ENCODE results near the gene MAST2.

MAST2 gene

GRCh38 chr1:46026531-46026930 lies 223.1 kb downstream of the MAST2 start:
- H3K4me3 ChIP-seq (ENCODE audit: low read depth in 1 of 2, low read length in 2 of 2), result no peak overlapping the region
- no peak overlapping the region for H3K9ac ChIP-seq (ENCODE audit: low read depth in 1 of 2, low read length in 2 of 2)
- no peaks in the 10 kb centered on the region for H3K4me1 ChIP-seq (ENCODE audit: control insufficient read depth in 1 of 2, insufficient read depth in 2 of 2, low read length in 2 of 2)
- no peaks in the 10 kb centered on the region for H3K27me3 ChIP-seq (ENCODE audit: control insufficient read depth in 1 of 2, insufficient read depth in 2 of 2, low read length in 2 of 2)
- H3K27ac ChIP-seq (ENCODE audit: low read depth, low read length), result no peak overlapping the region
- H3K36me3 ChIP-seq (ENCODE audit: control insufficient read depth in 1 of 2, insufficient read depth in 2 of 2, low read length in 2 of 2), result peaks cover 21 to 81% of the 10 kb centered on the region in 2 donors
- H3K9me3 ChIP-seq (ENCODE audit: control insufficient read depth in 1 of 2, low read length in 2 of 2), result no peaks in the 10 kb centered on the region

GRCh38 chr1:46027788-46028573 lies 224.6 kb downstream of the MAST2 start:
- Histone ChIP-seq H3K27me3 (ENCODE audit: control insufficient read depth in 1 of 2, insufficient read depth in 2 of 2, low read length in 2 of 2) (no peaks in the 10 kb centered on the region), H3K27ac (ENCODE audit: low read depth, low read length) (no peak overlapping the region), H3K9me3 (ENCODE audit: control insufficient read depth in 1 of 2, low read length in 2 of 2) (no peaks in the 10 kb centered on the region), H3K4me3 (ENCODE audit: low read depth in 1 of 2, low read length in 2 of 2) (no peak overlapping the region), H3K36me3 (ENCODE audit: control insufficient read depth in 1 of 2, insufficient read depth in 2 of 2, low read length in 2 of 2) (peaks cover 17 to 81% of the 10 kb centered on the region in 2 donors), H3K4me1 (ENCODE audit: control insufficient read depth in 1 of 2, insufficient read depth in 2 of 2, low read length in 2 of 2) (no peaks in the 10 kb centered on the region), H3K9ac (ENCODE audit: low read depth in 1 of 2, low read length in 2 of 2) (no peak overlapping the region)

GRCh38 chr1:46030074-46030870 lies 226.9 kb downstream of the MAST2 start:
- H3K27ac ChIP-seq (ENCODE audit: low read depth, low read length), result no peak overlapping the region
- no peaks in the 10 kb centered on the region for H3K27me3 ChIP-seq (ENCODE audit: control insufficient read depth in 1 of 2, insufficient read depth in 2 of 2, low read length in 2 of 2)
- H3K36me3 ChIP-seq (ENCODE audit: control insufficient read depth in 1 of 2, insufficient read depth in 2 of 2, low read length in 2 of 2), result peaks cover 12 to 83% of the 10 kb centered on the region in 2 donors
- no peaks in the 10 kb centered on the region for H3K9me3 ChIP-seq (ENCODE audit: control insufficient read depth in 1 of 2, low read length in 2 of 2)
- no peak overlapping the region for H3K4me3 ChIP-seq (ENCODE audit: low read depth in 1 of 2, low read length in 2 of 2)
- no peaks in the 10 kb centered on the region for H3K4me1 ChIP-seq (ENCODE audit: control insufficient read depth in 1 of 2, insufficient read depth in 2 of 2, low read length in 2 of 2)
- H3K9ac ChIP-seq (ENCODE audit: low read depth in 1 of 2, low read length in 2 of 2), result no peak overlapping the region

- H3K9me3 ChIP-seq (ENCODE audit: control insufficient read depth in 1 of 2, low read length in 2 of 2), result no peaks in the 10 kb centered on the region
- H3K9ac ChIP-seq (ENCODE audit: low read depth in 1 of 2, low read length in 2 of 2), result no peak overlapping the region
- no peak overlapping the region for H3K27ac ChIP-seq (ENCODE audit: low read depth, low read length)
- H3K4me1 ChIP-seq (ENCODE audit: control insufficient read depth in 1 of 2, insufficient read depth in 2 of 2, low read length in 2 of 2), result no peaks in the 10 kb centered on the region
- H3K4me3 ChIP-seq (ENCODE audit: low read depth in 1 of 2, low read length in 2 of 2), result no peak overlapping the region
- no peaks in the 10 kb centered on the region for H3K27me3 ChIP-seq (ENCODE audit: control insufficient read depth in 1 of 2, insufficient read depth in 2 of 2, low read length in 2 of 2)
- peaks cover 12 to 78% of the 10 kb centered on the region in 2 donors for H3K36me3 ChIP-seq (ENCODE audit: control insufficient read depth in 1 of 2, insufficient read depth in 2 of 2, low read length in 2 of 2)
These were observed 227.7 kb downstream of the MAST2 start for GRCh38 chr1:46030876-46031660.

- Histone ChIP-seq H3K36me3 (ENCODE audit: control insufficient read depth in 1 of 2, insufficient read depth in 2 of 2, low read length in 2 of 2) (peaks cover 5 to 52% of the 10 kb centered on the region in 2 donors), H3K4me3 (ENCODE audit: low read depth in 1 of 2, low read length in 2 of 2) (no peak overlapping the region), H3K9me3 (ENCODE audit: control insufficient read depth in 1 of 2, low read length in 2 of 2) (no peaks in the 10 kb centered on the region)
These were observed 231.4 kb downstream of the MAST2 start for GRCh38 chr1:46034601-46035516.

GRCh38 chr1:46036894-46037839 lies 233.8 kb downstream of the MAST2 start:
- no peak overlapping the region for H3K4me3 ChIP-seq (ENCODE audit: low read depth in 1 of 2, low read length in 2 of 2)
- no peaks in the 10 kb centered on the region for H3K27me3 ChIP-seq (ENCODE audit: control insufficient read depth in 1 of 2, insufficient read depth in 2 of 2, low read length in 2 of 2)
- H3K9ac ChIP-seq (ENCODE audit: low read depth in 1 of 2, low read length in 2 of 2), result peak overlapping the region in 1 of 2 donors; percentile 5
- H3K4me1 ChIP-seq (ENCODE audit: control insufficient read depth in 1 of 2, insufficient read depth in 2 of 2, low read length in 2 of 2), result peaks cover 5 to 6% of the 10 kb centered on the region in 2 donors
- H3K36me3 ChIP-seq (ENCODE audit: control insufficient read depth in 1 of 2, insufficient read depth in 2 of 2, low read length in 2 of 2), result peaks cover 4 to 30% of the 10 kb centered on the region in 2 donors
- H3K9me3 ChIP-seq (ENCODE audit: control insufficient read depth in 1 of 2, low read length in 2 of 2), result no peaks in the 10 kb centered on the region
- no peak overlapping the region for H3K27ac ChIP-seq (ENCODE audit: low read depth, low read length)

More at GRCh38 chr1:46034601-46035516, 231.4 kb downstream of the MAST2 start:
- H3K4me1 ChIP-seq (ENCODE audit: control insufficient read depth in 1 of 2, insufficient read depth in 2 of 2, low read length in 2 of 2), result peaks cover 5 to 6% of the 10 kb centered on the region in 2 donors
- H3K27ac ChIP-seq (ENCODE audit: low read depth, low read length), result no peak overlapping the region
- no peak overlapping the region for H3K9ac ChIP-seq (ENCODE audit: low read depth in 1 of 2, low read length in 2 of 2)
- H3K27me3 ChIP-seq (ENCODE audit: control insufficient read depth in 1 of 2, insufficient read depth in 2 of 2, low read length in 2 of 2), result no peaks in the 10 kb centered on the region

- Histone ChIP-seq H3K36me3 (ENCODE audit: control insufficient read depth in 1 of 2, insufficient read depth in 2 of 2, low read length in 2 of 2) (peaks cover 0 to 8% of the 10 kb centered on the region in 2 donors), H3K27me3 (ENCODE audit: control insufficient read depth in 1 of 2, insufficient read depth in 2 of 2, low read length in 2 of 2) (no peaks in the 10 kb centered on the region), H3K4me3 (ENCODE audit: low read depth in 1 of 2, low read length in 2 of 2) (no peak overlapping the region), H3K27ac (ENCODE audit: low read depth, low read length) (no peak overlapping the region), H3K4me1 (ENCODE audit: control insufficient read depth in 1 of 2, insufficient read depth in 2 of 2, low read length in 2 of 2) (peaks cover 5 to 12% of the 10 kb centered on the region in 2 donors), H3K9me3 (ENCODE audit: control insufficient read depth in 1 of 2, low read length in 2 of 2) (no peaks in the 10 kb centered on the region), H3K9ac (ENCODE audit: low read depth in 1 of 2, low read length in 2 of 2) (no peak overlapping the region)
These were observed 236.2 kb downstream of the MAST2 start for GRCh38 chr1:46039571-46040052.

- H3K4me1 ChIP-seq (ENCODE audit: control insufficient read depth in 1 of 2, insufficient read depth in 2 of 2, low read length in 2 of 2), result peaks cover 5 to 12% of the 10 kb centered on the region in 2 donors
These were observed 238.1 kb downstream of the MAST2 start for GRCh38 chr1:46041551-46041950.

More at GRCh38 chr1:46041551-46041950, 238.1 kb downstream of the MAST2 start:
- H3K9me3 ChIP-seq (ENCODE audit: control insufficient read depth in 1 of 2, low read length in 2 of 2), result no peaks in the 10 kb centered on the region
- no peaks in the 10 kb centered on the region for H3K36me3 ChIP-seq (ENCODE audit: control insufficient read depth in 1 of 2, insufficient read depth in 2 of 2, low read length in 2 of 2)
- no peak overlapping the region for H3K4me3 ChIP-seq (ENCODE audit: low read depth in 1 of 2, low read length in 2 of 2)
- H3K27ac ChIP-seq (ENCODE audit: low read depth, low read length), result no peak overlapping the region
- H3K9ac ChIP-seq (ENCODE audit: low read depth in 1 of 2, low read length in 2 of 2), result no peak overlapping the region
- no peaks in the 10 kb centered on the region for H3K27me3 ChIP-seq (ENCODE audit: control insufficient read depth in 1 of 2, insufficient read depth in 2 of 2, low read length in 2 of 2)

Measured in duodenal mucosa (tissue), 2 donors.